SH-SY5Y (cell line): ENCODE results near the gene FBXO22.

Experiments
- GATA2 ChIP-seq: IDR thresholded peaks from 2 replicates; pipeline ENCODE4 v1.6.1; 2011; ENCODE audit warnings: mild to moderate bottlenecking, low read depth, low read length
- GATA3 ChIP-seq: IDR thresholded peaks from 2 replicates; pipeline ENCODE4 v1.6.1; 2011; ENCODE audit warnings: low read depth, mild to moderate bottlenecking, low read length, moderate library complexity

GRCh38 chr15:75884041-75884440 lies 19.6 kb upstream of the FBXO22 start:
- TF ChIP-seq GATA3 (no peak), GATA2 (no peak)
